Measurements from ENCODE around the gene PODXL. TPM values are rescaled to one million over a fixed set of nuclear protein-coding genes. Genes with fewer than 3 reads are reported as not detected.
"Not testable (repeated sequence)": the region's sequence is repeated elsewhere in the genome, so short reads cannot be mapped to it uniquely, and the experiment has no call there.

Gene PODXL
- total RNA-seq, 1 donor from 2014 or later: 29.2 TPM

DNA sequence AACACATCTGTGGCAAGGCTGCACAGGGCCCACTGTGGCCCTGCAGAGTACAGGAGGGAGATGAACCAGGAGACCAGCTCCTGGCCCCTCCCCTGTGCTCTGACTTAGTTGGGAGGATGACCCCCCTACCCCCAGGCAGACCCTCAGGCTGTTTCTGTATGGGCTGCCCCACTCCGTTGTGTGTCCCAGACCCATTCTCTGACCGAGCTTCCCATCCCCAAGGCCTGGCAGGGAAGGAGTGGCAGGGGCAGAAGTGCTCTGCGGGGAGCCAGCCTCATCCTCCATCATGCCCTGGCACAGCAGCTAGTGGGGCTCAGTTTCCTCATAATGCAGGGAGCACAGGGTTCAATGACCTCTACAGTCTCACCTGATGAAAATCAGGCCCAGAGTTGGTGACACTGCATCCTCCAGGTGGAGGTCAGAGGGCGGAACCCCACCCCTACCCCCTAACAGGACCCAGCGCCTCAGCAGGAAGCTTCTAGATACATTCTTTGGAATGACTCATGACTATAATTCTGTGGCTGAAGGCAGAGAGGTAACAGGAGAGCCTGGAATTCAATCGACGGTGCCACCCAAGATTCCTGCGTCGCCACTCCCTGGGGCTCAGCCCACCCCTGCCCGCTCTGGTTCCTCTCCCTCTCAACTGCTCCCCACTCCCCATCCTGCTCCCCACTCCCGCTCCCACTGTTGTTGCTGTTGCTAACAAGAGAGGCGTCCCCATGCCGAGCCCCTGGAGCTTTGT, 18.2 kb downstream of the PODXL start:
- DNase-seq (ENCODE audit: low read depth): peak; percentile 91

DNA sequence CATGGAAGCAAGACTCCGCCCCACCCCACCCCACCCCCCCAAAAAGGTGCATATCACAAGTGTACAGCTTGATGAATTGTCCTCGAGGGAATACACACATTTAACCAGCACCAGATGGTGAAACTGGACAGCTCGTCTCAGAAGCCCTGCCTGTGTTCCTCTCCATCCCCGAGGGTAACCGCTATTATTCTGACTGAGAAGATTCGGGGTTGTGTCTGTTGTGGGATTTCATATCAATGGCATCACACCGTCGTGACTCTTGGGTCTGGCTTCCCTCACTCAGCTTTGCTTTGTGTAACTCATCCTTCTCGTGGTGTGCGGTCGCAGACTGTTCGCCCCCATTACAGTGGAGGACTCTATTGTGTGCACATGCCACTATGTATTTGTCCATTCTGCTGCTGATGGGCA, 18.9 kb downstream of the PODXL start:
- DNase-seq (ENCODE audit: low read depth): peak; percentile 51

DNA sequence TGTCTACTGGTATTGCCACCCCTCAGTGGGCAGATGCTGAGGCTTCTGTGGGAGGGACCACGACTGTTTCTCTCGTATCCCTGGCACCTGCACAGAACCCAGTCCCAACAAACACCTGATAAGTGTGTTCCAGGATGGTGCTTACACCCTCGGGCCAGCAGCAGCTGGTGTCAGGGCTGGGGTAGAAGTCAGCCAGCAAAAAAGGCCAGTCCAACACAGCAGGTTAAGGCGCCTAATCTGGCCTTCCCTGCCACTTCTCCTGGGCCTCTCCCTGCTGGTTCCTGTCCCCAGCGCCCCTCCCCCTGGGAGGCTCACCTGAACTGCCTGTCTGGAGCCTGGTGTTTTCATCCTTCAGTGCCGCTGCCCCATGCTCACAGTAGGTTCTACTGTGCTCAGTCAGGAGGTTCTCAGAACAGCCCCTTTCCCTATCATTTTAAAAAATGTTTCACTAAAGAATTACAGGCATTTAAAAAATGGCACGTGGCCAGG, 20.0 kb downstream of the PODXL start:
- DNase-seq (ENCODE audit: low read depth): peak; percentile 47

DNA sequence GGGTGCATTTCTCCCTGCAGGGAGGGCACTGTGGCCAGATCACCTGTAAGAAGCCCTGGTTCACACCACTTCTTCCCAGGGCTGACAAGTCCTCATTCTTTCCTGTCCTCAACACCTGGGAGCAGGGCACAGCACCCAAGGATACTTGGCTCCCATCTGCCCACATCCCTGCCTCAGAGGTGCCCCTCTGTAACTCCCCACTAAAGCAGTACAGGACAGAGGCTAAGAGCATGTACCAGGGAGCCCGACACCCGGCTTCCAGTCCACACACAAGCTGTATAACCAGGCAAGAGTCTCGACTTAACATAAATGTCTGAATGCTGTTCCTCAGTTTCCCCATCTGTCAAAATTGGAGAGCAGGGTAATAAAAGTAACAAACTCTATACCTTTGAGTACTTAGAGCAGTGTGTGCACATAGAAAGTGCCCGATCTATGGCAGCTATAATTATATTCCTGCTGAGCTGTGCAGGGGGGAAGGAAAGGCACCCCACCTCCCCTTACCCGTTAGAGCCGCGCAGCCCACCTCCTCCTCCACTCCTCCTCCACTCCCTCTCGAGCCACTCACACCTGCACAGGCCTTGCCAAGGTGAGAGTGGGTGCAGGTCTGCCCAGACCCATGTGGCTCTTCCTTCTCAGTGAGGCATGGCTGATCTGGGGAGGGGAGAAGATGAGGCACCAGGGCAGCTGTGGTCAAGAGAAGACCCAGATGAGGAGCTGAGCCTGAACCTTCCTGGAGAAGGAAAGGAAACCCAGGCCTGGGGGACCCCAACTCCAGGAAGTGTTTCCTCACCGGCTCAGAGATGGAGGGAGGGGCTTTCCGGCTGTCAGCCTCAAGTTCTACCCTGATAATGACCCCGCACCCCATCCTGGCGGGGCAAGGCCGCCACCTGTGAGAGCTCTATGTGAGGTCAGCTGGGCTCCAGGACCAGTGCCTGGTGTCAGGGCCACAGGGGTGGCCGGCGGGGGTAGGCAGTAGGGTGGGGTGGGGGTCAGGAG, 22.6 kb downstream of the PODXL start:
- no peak for DNase-seq (ENCODE audit: low read depth)

DNA sequence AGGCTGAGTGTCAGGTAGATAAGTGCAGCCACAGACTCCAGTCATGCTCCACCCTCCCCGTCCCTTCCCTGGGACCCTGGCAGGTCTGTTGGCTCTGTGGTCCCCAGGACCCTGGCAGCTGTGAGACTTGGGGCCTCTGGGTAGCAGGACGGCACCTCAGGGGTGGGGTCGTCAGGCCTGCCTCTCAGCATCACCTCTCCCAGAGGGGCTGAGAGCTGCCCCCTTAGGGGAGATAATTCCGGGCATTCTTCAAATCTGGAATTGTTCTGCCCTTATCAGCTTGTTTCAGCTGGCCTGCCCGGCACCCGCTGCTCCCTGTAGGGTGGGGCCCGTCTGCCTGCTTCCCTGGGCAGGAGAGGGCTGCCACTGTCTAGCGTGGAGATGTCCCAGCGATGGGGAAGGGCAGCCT, 23.3 kb downstream of the PODXL start:
- DNase-seq (ENCODE audit: low read depth): no peak

DNA sequence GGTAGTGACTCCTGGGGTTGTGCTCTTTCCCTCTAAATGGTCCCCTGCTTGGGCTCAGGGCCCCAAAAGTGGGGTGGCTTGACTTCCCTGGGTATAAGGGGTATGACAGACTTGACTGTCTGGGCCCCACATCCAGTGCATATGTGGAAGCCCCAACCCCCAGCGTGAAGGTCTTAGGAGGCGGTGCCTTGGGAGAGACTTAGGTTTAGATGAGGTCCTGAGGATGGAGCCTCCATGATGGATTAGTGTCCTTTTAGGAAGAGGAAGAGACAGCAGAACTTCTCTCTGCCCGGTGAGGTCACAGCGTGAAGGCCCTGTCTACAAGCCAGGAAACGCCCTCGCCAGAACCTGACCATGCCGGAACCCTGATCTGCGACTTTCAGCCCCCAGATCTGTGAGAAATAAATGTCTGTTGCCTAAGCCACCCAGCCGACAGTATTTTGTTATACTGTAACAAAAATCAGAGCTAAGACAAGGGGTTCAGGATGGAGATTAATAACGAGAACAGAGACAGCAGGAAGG, 23.8 kb downstream of the PODXL start:
- DNase-seq (ENCODE audit: low read depth): no peak

DNA sequence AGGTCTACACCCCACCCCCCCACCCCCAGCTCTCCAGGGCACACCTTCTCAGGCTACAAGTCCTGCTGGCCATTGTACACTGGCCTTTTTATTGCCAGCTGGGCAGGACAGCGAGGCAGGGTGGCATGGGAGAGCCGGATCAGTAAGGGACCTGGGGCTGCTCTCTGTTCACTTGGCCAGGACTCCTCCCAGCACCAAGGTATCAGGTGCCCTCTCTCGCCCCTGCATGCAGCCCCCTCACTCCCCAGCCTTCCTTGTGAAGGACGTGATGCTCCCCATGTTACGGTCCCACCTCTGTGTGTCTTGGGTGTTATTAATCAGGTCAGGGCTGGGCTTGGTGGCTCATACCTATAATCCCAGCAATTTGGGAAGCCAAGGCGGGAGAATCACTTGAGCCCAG, 26.3 kb downstream of the PODXL start:
- DNase-seq (ENCODE audit: low read depth): no peak

DNA sequence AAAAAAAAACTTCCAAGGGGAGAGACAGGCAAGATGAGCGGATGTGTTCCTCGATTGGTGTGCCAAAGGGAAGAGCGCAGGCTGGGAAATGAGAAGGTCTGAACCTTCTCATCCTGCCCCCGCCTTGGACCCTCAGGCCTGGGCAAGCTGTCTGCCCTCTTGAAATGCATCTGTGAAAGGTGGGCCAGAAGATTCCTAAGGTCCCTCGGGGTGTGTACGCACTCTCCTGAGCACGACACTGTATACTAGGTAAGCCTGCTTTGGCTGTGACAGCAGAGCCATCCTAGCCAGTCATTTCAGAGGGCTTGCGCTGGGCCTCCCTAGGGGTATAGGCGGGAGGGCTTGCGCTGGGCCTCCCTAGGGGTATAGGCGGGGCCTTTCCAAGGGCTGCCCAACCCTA, 26.8 kb downstream of the PODXL start:
- DNase-seq (ENCODE audit: low read depth): no peak

DNA sequence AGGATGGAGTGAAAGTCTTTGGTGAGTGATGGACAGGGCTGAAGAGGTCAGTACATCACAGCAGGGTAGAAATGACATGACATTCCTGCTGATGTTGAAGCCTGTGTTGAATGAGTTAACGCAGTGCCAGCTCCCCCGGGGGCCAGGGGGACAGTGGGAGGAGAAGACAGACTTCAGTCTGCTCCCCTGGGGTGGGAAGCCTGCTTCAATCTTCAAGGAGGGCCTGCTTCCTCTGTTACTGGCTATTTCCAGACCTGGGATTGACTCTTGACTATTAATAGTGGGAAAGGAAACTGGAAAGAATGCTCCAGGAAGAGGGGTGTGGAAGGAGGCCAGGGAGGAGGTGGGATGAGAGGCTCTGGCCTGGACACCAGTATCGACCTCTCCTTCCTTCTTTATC, 27.2 kb downstream of the PODXL start:
- DNase-seq (ENCODE audit: low read depth): no peak

DNA sequence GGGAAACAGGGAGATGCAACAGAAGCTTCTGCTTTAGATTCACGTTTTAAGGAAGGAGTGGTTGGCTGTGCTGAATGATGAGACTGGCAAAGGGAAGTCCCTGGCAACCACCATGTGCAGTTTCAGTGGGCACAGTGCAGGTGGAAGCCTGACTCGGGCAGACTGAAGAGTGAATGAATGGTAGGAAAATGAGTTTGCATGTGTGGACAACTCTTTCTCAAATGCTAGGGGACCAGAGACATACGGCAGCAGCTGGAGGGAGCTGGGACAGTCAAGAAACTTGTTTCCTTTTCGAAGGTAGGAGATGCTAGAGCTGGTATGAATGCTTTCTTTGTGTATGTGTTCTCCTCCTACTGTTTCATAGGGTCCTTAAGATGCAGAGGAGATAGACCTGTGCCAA, 29.0 kb downstream of the PODXL start:
- DNase-seq (ENCODE audit: low read depth): no peak

DNA sequence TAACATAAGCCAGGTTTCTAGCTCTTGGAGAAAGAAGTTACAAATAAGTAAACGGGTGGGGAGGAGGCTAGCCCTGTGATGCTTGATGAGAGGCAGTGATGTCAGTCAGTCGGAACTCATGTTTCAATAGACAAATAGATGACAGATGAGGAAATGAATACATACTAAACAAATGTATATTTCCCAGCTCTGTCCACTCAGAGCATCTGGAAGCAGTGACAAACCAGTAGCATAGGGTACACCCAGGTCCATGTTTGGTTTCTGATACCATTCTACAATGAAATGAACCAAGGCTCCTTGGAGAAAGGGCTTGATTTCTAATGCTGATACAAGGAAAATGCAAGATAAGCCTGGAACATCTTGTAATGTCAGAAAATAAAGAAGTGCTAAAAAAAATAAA, 30.6 kb downstream of the PODXL start:
- no peak for DNase-seq (ENCODE audit: low read depth)

DNA sequence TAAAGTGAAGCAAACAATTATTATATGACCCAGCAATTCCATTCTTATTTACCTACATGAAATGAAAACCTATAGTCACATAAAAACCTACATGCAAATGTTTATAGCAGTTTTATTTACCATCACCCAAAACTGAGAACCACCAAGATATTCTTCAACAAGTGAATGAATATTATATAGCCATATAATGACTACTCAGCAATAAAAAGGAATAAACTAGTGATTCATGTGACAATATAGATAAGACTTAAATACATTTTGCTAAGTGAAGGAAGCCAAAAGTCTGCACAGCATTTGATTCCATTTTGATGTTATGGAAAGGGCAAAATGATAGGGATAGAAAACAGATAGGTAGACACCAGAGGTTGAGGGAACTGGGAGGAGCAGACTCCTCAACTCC, 31.7 kb downstream of the PODXL start:
- no peak for DNase-seq (ENCODE audit: low read depth)

DNA sequence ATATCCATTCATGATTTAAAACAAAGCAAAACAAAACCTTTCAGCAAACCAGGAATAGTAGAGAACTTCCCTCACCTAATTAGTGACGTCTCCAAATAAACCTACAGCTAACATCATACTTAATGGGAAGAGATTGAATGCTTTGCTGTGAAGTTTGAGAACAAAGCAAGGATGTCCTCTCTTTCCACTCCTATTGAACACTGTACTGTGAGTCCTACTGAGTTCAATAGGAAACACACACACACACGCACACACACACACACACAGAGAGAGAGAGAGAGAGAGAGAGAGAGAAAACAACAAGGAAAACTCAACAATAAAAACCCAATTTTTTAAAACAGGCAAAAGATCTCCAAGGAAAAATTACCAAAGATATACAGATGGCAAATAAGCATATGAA, 32.3 kb downstream of the PODXL start:
- DNase-seq (ENCODE audit: low read depth): no peak

DNA sequence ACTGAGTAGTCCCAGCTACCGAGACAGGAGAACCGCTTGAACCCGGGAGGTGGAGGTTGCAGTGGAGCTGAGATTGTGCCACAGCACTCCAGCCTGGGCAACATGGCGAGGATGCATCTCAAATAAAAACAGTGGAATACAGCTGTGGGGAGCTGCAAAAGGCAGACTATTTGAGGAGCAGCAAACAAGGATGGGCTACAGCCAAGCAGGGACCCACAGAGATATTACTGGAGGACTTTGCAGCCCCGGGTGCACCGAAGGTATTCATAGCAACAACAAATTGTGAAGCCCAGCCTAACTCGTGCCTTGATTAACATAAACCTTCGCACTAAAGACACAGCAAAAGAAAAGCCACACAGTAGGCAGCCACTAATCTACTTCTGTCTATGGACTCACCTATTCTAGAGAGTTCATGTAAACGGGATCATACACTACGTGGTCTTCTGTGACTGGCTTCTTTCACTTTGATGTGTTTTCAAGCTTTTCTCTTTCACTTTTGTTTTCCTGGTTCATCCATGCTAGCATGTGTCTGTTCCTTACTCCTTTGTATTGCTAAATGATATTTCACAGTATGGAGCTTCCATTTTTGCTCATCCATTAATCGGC, 34.0 kb downstream of the PODXL start:
- no peak for DNase-seq (ENCODE audit: low read depth)

DNA sequence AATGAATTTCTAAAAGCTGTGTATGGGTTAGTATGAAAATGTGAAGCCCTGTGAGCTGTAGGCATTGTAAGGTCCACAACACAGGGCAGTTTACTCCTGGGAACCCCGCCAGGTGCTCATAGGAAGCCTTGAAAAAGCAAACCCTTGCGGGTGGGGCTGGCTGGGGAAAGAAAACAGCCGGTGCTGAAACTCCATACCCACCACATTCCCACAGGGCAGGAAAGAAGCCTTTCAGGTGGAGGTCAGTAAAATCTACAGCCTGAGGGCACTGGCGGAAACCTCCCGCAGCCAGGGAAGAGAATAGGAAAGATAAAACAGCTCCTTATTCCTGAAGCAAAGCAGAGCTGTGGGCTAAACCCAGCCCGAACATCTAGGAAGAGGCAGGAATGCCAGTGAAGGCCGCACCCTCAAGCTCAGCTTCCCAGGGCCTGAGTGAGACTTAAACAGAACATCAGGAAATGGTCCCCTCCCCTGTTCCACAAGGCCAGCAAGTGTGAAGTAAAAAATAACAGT, 34.7 kb downstream of the PODXL start:
- DNase-seq (ENCODE audit: low read depth): peak; percentile 59

DNA sequence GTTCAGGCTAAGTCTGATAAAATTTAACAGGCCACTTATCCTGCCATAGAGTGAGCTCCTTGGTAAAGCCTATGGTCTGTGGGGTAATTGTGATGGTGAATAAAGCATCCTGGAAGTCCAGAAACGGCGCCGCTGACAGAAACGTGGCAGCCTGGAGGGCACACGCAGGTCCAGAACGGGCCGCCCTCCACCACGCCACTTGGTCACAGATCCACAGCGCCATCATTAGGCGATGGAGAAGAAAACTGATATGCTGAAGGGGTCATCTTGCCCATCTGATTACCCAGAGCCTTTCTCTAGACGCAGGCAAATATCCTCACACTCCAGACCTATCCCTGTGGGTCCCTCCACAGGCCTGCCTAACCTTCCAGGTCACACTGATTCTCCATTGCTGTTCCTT, 37.8 kb downstream of the PODXL start:
- no peak for DNase-seq (ENCODE audit: low read depth)

DNA sequence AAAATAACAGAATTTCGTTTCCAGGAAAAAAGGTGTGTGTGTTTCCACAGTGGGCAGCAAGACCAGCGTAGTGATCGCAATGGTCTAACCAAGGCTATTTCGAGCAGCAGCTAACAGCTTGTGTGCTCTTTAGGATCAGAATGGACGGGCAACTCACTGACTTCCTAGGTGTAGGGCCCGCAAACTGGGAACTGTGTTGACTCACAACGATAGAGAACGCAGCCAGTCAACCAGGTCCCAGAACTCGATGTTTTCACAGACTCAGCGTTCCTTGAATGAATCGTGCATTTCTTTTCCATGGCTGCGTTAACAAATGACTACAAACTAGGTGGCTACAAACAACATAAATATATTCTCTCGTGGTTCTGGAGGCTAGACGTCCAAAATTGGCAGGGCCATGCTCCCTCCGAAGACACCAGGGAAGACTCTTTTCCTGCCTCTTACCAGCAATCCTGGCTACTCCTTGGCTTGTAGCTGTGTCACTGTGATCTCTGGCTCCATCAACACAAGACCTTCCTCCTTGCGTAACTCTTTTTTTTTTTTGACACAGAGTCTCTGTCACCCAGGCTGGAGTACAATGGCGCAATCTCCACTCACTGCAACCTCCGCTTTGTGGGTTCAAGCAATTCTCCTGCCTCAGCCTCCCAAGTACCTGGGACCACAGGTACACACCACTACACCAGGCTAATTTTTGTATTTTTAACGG, 39.1 kb downstream of the PODXL start:
- no peak for DNase-seq (ENCODE audit: low read depth)

DNA sequence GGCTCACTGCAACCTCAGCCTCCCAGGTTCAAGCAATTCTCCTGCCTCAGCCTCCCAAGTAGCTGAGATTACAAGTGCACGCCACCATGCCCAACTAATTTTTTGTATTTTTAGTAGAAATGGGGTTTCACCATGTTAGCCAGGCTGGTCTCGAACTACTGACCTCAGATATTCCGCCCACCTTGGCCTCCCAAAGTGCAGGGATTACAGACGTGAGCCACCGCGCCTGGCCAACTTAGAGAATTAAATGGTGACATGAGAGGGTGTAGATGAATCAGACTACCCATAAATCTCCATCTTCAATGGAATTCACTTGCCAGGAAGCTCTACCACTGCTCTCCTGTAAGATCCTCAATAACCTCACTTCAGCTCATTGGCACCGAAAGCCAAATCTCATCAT, 41.0 kb downstream of the PODXL start:
- DNase-seq (ENCODE audit: low read depth): not testable (repeated sequence)

DNA sequence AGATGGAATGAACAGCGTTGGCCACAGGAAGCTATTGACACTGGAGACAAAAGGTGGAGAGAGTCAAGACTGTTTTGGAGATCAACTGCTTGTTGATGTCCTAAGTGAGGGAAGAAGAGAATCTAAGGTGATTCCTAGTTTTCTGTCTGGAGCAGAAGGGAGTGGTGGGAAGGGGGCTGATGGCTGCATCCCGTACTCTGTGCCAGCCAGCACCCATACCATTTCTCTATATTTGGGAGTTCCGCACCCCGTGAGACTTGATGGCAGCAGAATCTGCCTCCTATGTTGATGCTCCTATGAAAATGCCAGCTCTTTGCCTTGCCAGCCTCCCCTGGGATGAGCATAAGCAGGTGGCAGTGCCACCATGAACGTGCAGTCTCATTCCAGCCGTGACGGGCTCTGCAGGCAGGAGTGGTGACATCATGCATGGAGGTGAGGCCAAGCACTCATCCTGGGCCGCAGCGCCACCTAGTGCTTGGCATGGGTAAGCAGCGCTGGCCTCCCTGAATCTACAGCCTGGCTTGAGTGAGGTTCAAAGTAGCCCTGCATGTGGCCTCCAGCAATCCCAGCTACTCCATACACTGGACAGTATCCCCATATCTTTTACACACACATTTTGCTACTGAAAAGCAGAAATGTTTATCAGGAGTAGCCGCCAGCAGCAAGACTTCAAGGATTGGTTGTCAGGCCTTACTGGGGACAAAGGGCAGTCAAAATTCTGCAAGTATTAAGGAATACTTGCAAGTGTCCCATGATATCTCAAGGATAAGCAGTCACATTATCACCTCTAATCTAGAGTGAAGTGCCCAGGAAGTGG, 43.0 kb downstream of the PODXL start:
- peak; percentile 94 for DNase-seq (ENCODE audit: low read depth)
